ENCODE data around the gene ERBB2.

DNA sequence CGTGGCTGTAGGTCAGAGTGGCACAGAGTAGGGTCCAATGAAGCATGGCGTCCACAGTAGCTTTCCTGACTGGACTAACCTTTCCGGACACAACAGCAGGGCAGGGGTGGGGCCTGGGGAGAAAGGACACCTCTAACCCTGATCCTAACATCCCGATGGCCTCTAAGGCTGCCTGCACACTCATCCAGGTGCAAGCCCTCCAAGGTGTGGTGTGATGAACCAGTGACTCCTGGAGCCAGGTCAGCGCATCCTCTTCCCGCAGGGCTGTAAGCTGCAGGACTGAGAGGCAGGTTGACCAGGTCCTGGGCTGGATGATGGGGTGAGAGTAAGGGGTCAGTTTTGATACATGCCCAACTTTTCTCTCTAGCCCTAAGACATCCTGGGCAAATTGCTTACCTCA is 3.1 kb upstream of the ERBB2 start:
- TF ChIP-seq, protein P1, sequence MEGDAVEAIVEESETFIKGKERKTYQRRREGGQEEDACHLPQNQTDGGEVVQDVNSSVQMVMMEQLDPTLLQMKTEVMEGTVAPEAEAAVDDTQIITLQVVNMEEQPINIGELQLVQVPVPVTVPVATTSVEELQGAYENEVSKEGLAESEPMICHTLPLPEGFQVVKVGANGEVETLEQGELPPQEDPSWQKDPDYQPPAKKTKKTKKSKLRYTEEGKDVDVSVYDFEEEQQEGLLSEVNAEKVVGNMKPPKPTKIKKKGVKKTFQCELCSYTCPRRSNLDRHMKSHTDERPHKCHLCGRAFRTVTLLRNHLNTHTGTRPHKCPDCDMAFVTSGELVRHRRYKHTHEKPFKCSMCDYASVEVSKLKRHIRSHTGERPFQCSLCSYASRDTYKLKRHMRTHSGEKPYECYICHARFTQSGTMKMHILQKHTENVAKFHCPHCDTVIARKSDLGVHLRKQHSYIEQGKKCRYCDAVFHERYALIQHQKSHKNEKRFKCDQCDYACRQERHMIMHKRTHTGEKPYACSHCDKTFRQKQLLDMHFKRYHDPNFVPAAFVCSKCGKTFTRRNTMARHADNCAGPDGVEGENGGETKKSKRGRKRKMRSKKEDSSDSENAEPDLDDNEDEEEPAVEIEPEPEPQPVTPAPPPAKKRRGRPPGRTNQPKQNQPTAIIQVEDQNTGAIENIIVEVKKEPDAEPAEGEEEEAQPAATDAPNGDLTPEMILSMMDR (conservative IDR thresholded peaks at IDR 0.05): no peak
- TF ChIP-seq ZFX (IDR thresholded peaks at IDR 0.05): no peak
